HG02571 (cell line): ENCODE results near the gene ATAT1.
"Not testable (repeated sequence)": the region's sequence is repeated elsewhere in the genome, so short reads cannot be mapped to it uniquely, and the experiment has no call there.

Experiments
- ATAC-seq: cut with Tn5 transposase; IDR thresholded peaks from one replicate; pipeline ENCODE4 v1.9.1; 2021; ENCODE audit warnings: mild to moderate bottlenecking, moderate library complexity; ENCODE audit not compliant: unreplicated experiment

ATAT1 gene

DNA sequence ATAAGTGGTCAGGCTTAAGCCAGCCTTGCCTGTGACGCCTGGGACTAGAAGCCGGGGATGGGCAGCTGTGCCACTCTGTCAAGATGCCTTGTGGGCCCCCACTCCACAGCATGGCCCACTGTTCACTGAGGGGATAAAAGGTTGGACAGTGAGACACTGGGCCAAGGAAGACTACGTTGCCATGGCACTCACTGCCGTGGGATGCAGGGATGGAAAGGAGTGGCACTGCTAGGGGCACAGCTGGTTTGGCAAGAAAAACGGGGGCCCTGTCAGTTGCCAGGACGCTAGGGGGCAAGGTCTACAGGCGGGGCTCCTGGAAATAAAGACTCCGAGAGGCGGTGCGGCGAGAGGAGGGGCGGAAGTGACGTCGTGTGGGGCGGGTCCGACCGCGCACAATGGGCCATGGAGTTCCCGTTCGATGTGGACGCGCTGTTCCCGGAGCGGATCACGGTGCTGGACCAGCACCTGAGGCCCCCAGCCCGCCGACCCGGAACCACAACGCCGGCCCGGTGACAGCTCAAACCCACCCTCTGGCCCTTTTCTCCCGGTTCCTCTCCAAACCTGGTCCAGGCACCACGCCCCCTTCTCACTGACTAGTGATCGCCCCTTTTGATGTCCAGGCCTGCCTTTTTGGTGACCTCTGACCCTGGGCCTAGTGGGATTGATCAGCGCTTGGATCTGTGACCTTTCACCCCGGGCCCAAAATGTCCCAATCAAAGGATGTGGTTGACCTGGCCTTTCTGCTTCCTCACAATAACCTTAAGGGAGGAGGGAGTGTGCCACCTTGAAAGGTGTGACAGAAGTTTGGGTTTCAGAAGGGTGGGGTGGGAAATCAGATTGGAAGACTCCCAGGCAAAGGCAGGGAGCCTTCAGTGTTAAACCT, at the start of gene ATAT1:
Gene ATAT1 (plus strand): TSS at position 391 of the 883 bp plus-strand sequence.
- ATAC-seq: peak; percentile 87

DNA sequence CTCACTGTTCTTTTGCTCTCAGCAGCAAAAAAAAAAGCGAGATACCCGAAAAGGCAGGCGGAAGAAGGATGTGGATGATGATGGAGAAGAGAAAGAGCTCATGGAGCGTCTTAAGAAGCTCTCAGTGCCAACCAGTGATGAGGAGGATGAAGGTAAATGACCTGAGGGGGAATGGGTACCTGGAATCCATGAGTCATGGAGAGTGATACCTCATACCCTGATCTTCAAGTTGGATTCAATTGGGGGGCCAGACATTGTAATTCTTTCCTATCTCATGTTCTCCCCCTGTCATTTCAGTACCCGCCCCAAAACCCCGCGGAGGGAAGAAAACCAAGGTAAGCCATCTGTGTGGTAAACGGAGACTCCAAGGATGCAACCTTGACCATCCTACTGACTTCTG, 48.6 kb upstream of the ATAT1 start:
- no peak for ATAC-seq

DNA sequence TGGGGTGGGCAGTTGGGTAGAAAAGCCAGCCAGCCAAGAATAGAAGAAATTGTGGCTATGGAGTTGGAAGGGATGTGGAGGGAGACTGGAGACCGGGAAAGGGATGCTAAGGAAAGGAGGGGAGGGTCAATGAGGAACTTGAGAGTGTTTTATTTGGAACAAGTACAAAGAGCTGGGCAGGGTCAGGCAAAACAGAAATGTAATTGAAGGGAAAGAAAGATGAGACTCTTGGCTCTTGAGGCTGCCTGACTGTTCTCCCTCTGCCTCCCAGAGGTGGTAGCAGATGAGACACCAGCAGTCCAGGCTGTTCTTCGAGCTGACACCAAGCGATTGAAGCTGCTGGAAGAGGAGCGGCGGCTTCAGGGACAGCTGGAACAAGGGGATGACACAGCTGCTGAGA, 42.8 kb upstream of the ATAT1 start:
- no peak for ATAC-seq

DNA sequence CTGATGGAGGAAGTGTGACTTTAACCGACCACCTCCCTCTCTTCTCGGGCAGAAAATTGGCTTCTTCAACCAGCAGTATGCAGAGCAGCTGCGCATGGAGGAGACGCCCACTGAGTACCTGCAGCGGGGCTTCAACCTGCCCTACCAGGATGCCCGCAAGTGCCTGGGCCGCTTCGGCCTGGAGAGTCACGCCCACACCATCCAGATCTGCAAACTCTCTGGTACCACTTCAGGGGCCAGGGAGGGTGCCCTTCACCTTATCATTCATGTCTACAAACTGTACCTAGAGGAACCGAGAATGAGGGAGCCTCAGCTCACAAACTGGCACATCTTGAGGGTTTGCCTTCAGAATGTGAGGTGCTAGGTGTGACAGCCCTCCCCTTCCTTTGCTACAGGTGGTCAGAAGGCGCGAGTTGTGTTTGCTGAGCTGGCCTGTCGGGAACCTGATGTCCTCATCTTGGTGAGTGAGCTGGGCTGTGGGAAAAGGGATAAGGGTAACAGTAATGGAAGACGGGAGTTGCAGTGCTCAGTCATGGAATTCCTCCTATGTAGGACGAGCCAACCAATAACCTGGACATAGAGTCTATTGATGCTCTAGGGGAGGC, 36.8 kb upstream of the ATAT1 start:
- no peak for ATAC-seq

DNA sequence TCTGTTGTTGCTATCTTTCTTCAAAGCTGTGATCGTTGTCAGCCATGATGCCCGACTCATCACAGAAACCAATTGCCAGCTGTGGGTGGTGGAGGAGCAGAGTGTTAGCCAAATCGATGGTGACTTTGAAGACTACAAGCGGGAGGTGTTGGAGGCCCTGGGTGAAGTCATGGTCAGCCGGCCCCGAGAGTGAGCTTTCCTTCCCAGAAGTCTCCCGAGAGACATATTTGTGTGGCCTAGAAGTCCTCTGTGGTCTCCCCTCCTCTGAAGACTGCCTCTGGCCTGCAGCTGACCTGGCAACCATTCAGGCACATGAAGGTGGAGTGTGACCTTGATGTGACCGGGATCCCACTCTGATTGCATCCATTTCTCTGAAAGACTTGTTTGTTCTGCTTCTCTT, 36.2 kb upstream of the ATAT1 start:
- ATAC-seq: no peak

DNA sequence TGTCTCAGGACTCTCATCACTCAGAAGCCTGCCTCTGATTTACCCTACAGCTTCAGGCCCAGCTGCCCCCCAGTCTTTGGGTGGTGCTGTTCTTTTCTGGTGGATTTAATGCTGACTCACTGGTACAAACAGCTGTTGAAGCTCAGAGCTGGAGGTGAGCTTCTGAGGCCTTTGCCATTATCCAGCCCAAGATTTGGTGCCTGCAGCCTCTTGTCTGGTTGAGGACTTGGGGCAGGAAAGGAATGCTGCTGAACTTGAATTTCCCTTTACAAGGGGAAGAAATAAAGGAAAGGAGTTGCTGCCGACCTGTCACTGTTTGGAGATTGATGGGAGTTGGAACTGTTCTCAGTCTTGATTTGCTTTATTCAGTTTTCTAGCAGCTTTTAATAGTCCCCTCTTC, 35.7 kb upstream of the ATAT1 start:
- no peak for ATAC-seq

DNA sequence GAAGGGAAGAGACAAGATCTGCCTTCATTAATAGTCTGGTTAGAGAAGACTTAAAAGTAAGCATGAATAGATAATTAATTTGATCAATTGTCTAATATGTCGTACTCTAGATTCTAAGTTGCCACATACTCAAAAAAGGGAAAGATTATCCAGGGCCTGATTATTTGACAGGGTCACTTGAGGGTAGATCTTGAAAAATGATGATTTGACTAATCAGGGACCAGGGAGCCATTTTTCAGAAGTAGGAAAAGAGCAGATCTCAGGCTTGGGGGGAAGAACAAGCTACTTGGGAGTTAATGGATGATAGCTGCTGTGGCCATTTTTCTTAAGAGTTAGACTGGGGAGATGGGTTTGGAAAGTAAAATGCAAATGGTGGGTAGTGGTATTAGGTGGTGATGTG, 34.4 kb upstream of the ATAT1 start:
- no peak for ATAC-seq

DNA sequence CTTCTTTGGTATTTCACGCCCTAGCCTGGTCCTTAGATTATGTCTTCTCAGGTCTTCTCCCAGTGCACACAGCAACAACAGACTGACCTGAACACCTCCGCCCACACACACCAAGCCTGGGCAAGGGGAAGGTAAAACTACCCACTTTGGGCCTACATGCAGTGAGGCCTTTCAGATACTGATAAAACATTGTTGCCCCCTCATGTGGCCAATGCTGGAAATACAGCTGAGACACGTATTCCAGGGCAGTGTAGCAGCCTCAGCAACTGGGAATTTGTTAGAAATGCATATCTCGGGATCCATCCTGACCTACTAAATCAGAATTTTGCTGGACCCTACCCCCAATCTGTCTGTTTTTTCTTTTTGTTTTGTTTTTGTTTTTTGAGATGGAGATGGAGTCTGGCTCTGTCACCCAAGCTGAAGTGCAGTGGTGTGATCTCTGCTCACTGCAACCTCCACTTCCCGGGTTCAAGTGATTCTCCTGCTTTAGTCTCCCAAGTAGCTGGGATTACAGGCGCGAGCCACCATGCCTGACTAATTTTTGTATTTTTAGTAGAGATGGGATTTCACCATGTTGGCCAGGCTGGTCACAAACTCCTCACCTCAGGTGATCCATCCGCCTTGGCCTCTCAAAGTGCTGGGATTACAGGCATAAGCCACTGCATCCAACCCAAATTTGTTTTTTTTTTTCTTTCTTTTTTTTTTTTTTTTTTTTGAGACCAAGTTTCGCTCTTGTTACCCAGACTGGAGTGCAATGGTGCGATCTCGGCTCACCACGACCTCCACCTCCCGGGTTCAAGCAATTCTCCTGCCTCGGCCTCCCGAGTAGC, 29.1 kb upstream of the ATAT1 start:
- ATAC-seq: not testable (repeated sequence)

DNA sequence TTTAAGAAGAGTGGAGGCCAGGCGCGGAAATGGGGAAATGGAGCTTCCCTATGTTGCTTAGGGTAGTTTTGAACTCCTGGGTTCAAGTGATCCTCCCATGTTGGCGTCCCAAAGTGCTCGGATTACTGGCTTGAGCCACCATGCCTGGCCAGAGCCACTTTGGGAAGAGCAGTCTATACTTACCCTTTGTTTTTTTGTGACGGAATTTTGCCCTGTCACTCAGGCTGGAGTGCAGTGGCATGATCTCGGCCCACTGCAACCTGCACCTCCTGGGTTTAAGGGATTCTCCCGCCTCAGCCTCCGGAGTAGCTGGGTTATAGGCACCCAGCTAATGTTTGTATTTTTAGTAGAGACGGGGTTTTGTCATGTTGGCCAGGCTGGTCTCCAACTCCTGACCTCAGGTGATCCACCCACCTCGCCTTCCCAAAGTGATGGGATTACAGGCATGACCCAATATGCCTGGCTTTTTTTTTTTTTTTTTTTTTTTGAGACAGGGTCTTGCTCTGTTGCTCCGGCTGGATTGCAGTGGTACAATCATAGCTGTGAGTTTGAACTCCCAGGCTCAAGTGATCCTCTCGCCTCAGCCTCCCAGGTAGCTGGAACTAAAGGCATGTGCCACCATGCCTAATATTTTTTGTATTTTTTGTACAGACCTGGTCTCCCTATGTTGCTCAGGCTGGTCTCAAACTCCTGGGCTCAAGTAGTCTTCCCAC, 27.6 kb upstream of the ATAT1 start:
- no peak for ATAC-seq

DNA sequence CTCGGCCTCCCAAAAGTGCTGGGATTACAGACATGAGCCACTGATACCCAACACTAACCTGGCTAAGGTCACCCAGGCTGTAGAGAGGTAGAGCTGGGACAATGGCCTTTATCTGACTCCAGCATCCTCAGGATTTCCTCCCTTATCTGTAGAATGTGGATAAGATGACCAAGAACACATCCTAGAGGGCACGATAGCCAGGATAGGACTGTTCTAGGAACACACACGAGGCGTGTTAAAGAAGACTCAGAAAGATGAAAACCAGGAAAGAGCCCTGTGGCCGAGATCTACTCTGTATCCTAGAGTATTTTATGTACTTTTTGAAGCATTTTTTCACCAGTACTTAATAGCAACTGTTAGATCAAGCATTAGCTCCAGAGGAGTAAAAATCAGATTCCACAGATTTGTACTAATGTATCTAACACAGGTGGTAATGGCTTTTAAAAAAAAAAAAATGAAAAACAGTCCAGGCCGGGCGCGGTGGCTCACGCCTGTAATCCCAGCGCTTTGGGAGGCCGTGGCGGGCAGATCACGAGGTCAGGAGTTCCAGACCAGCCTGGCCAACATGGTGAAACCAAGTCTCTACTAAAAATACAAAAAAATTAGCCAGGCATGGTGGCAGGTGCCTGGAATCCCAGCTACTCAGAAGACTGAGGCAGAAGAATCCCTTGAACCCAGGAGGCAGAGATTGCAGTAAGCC, 26.9 kb upstream of the ATAT1 start:
- no peak for ATAC-seq

DNA sequence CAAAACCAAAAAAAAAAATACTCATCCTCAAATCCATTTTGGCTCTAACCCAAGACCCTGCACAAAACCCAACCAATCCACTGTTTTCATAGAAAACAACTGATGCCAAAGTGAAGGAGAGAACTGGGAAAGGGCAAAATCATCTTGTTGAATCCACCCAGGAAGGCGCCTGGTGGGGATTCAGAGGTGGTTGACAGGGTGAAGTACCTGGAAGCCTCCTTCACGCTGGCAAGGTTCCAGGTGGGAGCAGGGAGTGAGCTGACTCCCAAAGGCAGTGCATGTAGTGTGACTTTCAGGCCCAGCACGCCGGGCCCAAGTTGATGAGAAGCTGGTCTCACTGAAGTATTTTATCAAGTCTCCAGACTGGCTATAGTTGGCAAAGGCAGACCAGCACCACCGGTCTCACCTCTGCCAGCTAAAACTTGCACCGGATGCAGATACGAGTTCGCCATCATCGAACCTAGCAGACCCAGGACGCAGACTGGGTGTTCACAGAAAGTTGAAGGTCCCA, 26.2 kb upstream of the ATAT1 start:
- no peak for ATAC-seq

DNA sequence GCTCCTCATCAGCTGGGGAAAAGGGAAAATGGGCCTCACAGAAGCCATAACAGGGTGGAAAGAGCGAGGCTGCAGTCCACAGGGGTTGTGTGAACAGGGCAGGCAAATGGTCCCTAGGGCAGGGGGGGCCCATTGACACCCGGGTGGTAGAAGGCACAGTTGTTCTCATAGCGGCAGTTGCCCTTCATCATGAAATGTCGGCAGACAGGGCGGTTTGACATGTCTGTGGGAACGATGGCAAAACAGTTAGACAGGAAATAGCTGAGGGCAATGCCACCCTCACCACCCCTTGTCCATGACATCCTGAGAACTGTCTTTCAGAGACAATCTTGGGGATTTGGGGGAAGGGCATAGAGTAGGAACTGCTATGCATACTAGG, 25.2 kb upstream of the ATAT1 start:
- no peak for ATAC-seq

DNA sequence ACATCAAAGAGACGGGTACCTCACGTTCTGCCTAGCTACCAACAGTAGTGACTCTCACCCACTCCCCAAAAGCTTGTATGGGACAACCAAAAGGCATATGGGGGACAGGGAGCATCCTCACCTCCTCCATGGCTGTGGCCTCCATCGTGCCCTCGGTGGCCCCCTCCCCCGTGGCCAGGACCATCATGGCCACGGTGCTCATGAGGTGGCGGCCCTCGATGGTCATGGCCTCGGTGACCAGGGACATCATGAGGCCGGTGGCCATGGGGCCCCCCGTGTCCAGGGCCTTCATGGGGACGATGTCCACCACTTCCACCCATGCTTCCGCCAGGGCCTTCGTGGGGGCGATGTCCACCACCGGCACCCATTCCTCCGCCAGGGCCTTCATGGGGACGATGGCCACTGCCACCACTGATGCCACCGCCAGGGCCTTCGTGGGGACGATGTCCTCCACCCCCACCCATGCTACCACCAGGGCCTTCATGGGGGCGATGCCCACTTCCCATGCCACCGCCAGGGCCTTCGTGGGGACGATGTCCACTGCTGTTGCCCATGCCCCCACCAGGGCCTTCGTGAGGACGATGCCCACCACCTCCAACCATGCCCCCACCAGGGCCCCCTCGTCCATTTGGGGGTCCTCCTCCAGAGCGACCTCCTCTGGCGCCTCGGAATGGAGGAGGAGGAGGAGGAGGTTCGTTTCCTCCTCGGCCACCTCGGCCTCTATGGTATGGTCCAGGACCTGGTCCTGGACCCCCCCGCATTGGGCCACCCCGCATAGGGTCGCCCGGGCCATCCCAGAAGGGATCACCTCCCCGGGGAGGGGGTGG, 24.6 kb upstream of the ATAT1 start:
- no peak for ATAC-seq

DNA sequence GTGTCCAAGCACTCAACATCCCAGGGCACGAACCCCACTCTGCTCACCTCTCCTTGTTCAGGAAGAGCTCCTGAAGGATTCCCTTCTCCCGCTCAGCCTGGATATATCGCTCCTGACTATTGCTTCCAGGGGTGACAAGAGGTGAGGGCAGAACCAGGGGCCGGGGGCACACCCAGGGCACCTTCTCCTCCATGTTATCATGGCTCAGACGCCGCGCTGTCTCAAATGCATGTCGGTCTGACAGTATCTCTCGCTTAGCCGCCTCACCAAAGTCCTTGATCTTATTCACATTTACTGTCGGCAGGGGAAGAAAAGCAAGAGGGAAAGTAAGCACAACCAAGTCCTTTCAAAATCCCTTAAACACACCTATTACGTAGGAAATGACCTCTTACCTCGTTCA, 22.7 kb upstream of the ATAT1 start:
- ATAC-seq: no peak

DNA sequence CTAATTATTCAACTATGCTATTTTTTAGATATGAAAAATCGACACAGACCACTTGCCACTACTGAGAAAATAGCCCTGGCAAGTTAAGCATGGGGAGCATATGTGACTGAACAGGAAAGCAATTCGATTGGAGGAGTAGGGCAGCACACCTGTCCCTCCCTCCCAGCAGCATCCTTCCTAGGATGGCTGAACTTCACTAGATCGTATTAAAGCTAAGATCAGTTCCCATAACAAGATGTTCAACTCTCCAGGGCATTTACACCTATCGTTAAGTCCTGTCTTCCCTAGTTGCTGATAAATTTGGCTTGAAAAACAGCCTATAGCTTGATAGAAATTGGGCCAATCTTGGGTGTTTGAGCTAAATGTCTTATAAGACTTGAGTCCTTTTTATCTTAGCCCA, 16.6 kb upstream of the ATAT1 start:
- no peak for ATAC-seq

DNA sequence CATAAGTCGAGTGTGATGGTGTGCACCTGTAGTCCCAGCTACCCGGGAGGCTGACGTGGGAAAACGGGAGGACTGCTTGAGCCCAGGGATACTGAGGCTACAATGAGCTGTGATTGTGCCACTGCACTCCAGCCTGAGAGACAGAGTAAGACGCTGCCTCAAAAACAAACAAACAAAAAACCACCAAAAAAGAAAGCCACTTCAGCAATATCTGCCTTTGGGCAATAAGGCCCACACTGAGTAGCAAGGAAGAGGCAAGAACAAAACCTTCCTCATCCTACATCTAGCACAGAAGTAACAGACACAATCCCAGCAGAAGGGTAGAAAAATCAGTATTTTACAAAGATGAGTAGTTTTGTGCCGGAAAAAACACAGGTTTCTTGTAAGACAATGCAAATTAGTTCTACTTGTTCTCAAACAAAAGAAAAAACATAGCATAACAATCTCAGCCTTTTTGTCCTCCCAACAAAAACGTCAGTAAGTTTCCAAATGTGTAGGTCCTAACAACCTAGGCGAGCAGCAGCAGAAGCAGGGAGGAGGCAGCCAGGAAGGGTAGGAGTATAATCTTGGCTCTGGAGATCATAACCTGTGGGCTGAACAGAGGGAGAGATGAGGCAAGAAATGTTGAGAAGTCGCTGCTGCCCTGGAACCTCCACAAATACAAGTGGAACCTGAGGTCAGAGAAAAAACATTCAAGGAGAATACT, 15.4 kb upstream of the ATAT1 start:
- ATAC-seq: no peak

DNA sequence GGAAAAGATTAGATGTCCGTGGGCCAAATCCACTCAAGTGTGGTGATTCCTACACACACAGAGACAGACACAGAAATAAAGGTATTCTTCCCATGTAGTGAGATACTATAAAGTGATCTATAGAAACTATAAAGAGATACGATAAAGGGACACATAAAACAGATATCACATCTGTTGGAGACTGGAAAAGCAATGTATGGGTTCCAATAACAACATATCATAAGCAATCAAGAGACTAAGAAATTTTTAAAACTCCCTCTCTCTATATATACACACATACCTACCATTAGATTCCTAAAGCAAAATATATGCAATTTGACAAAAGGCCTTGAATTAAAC, 14.8 kb upstream of the ATAT1 start:
- ATAC-seq: no peak

DNA sequence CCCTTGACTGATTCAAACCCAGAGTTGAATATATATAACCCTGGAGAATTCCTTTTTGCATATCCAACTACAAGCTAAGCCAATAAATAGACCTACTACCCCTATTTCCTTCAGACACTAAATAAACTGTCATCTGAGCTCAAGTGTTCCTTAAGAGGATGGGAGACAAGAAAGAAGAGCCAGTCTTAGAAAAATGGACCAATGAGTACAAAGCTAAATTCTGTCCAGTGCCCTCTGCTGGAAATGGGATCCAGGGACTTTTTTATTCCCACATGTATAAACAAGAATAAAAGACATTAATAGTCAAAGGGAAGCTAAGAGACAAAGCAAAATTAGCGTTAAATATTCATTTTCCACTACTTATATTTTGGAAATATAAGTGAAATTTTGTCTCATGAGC, 14.5 kb upstream of the ATAT1 start:
- no peak for ATAC-seq

DNA sequence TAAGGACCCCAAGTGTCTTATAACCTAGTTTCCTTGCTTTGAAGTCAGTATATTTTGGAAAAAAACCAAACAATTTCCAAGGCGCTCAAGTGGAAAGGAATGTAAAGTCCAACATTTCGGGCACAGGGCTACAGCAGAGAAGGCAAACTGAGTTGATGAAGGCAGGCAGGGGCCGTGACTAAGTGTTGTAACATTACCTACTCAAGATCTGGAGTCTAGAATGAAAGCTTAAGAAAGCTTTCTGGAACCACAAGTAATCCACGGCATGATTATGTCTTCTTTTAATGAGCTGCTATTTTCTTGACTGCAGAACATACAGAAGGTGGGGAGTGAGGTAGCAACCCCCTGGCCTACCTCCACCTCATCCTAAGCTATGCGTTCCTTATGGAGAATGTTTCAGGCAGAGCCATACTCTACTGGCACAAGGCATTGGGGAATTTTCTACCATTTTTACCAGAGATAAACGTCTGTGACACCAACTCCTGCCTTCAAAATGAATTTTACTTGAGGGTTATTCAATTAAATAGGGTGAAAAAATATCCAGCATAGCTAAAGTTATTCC, 13.9 kb upstream of the ATAT1 start:
- ATAC-seq: no peak
